Vagina (tissue), 2 donors: ENCODE data around the gene GALNTL6. TPM values are rescaled to one million over a fixed set of nuclear protein-coding genes. Genes with fewer than 3 reads are reported as not detected.

Experiments used
- DNase-seq, 2 donors: peaks; one replicate each; pipeline ENCODE4 v3.0.0-alpha.2; 2017; ENCODE audit errors: extremely low spot score in 2 of 2
- H3K27ac ChIP-seq: fragments of 200-600 bp; sonication (generic); one replicate; pipeline ENCODE4 v1.5.1; 2019
- H3K27me3 ChIP-seq: fragments of 200-600 bp; sonication (generic); one replicate; pipeline ENCODE4 v1.5.1; 2019
- H3K36me3 ChIP-seq, 2 donors: fragments of 200-600 bp; sonication (generic); one replicate each; pipeline ENCODE4 v1.5.1; 2017 to 2019
- H3K4me1 ChIP-seq: fragments of 200-600 bp; sonication (generic); one replicate; pipeline ENCODE4 v1.5.1; 2019
- H3K4me3 ChIP-seq, 2 donors: fragments of 200-600 bp; sonication (generic); 1 replicate in 1 of 2; 2 replicates in 1 of 2; pipeline ENCODE4 v1.5.1; 2016 to 2019
- H3K9me3 ChIP-seq: fragments of 200-600 bp; sonication (generic); one replicate; pipeline ENCODE4 v1.5.1; 2019
- POLR2A ChIP-seq, 2 donors: fragments of 450-650 bp; IDR thresholded peaks; one replicate each; pipeline ENCODE4 v1.6.1; 2017; ENCODE audit warnings: antibody characterized with exemption in 2 of 2, mild to moderate bottlenecking in 2 of 2, moderate library complexity in 2 of 2
- POLR2AphosphoS5 ChIP-seq, 2 donors: sonication (generic); formaldehyde crosslinking; IDR thresholded peaks; one replicate each; pipeline ENCODE4 v1.9.0; 2017; ENCODE audit warnings: antibody characterized with exemption in 2 of 2, mild to moderate bottlenecking in 2 of 2, low read depth in 1 of 2; ENCODE audit not compliant: insufficient read depth in 1 of 2
- intact Hi-C: fragments of 100-400 bp; cut with DNase I; formaldehyde crosslinking; loops from one replicate; pipeline ENCODE4 v1.15.1; 2023
- total RNA-seq: library from RNA; depleted of rRNA; stranded (reverse); fragments of >200 nt; gene quantifications from one replicate; pipeline ENCODE4 v1.2.3, GENCODE V29; 2016
- TF ChIP-seq, protein P1 (sequence below), 3 experiments: fragments of 450-650 bp in 2 of 3; fragments of 200-600 bp in 1 of 3; sonication (generic) in 1 of 3; IDR thresholded peaks; one replicate each; pipeline ENCODE4 v1.5.1; 2017 to 2019; ENCODE audit warnings: antibody characterized with exemption in 3 of 3, mild to moderate bottlenecking in 2 of 3, moderate library complexity in 2 of 3

The GALNTL6 gene
- total RNA-seq, 1 donor from 2014 or later = 0.74 TPM

DNA sequence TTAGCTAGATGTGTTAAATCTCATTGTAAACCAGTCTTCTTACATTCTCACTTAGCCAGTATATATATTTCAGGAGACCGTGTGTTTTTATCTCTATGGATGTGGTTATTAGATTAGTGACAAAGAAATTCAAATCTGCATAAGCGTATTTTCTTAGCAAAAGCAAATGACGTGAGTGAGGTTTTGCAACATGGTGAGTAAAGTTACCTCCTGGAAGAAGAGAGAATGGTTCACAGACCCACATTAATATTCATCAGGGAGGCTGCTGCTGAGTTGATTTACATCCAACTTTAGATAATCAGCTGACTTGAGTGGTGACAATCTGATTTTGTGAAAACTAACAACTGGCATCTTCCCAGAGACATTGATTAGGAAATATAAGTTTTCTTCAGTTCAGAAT lies 765.5 kb downstream of the GALNTL6 start:
- no peak for TF ChIP-seq POLR2A (IDR thresholded peaks at IDR 0.05)
- TF ChIP-seq, protein P1, sequence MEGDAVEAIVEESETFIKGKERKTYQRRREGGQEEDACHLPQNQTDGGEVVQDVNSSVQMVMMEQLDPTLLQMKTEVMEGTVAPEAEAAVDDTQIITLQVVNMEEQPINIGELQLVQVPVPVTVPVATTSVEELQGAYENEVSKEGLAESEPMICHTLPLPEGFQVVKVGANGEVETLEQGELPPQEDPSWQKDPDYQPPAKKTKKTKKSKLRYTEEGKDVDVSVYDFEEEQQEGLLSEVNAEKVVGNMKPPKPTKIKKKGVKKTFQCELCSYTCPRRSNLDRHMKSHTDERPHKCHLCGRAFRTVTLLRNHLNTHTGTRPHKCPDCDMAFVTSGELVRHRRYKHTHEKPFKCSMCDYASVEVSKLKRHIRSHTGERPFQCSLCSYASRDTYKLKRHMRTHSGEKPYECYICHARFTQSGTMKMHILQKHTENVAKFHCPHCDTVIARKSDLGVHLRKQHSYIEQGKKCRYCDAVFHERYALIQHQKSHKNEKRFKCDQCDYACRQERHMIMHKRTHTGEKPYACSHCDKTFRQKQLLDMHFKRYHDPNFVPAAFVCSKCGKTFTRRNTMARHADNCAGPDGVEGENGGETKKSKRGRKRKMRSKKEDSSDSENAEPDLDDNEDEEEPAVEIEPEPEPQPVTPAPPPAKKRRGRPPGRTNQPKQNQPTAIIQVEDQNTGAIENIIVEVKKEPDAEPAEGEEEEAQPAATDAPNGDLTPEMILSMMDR (IDR thresholded peaks at IDR 0.05) = no peak
- no peak for TF ChIP-seq POLR2AphosphoS5 (IDR thresholded peaks at IDR 0.05; ENCODE audit: insufficient read depth in 1 of 2, low read depth in 1 of 2)
- intact Hi-C loops = no loop called here
- no peak for DNase-seq
- Histone ChIP-seq H3K9me3 (no peaks in the 10 kb centered on the region), H3K4me1 (no peaks in the 10 kb centered on the region), H3K27me3 (no peaks in the 10 kb centered on the region), H3K36me3 (no peaks in the 10 kb centered on the region), H3K27ac (no peak overlapping the region), H3K4me3 (no peak overlapping the region)

GRCh38 chr4:172584816-172585215 lies 771.6 kb downstream of the GALNTL6 start:
- Histone ChIP-seq H3K27ac (no peak overlapping the region), H3K4me3 (no peak overlapping the region), H3K27me3 (no peaks in the 10 kb centered on the region), H3K36me3 (no peaks in the 10 kb centered on the region), H3K9me3 (no peaks in the 10 kb centered on the region), H3K4me1 (no peaks in the 10 kb centered on the region)
- intact Hi-C loops = no loop called here
- DNase-seq = no peak
- TF ChIP-seq, protein P1 (IDR thresholded peaks at IDR 0.05) = no peak
- no peak for TF ChIP-seq POLR2A (IDR thresholded peaks at IDR 0.05)
- no peak for TF ChIP-seq POLR2AphosphoS5 (IDR thresholded peaks at IDR 0.05; ENCODE audit: insufficient read depth in 1 of 2, low read depth in 1 of 2)

DNA sequence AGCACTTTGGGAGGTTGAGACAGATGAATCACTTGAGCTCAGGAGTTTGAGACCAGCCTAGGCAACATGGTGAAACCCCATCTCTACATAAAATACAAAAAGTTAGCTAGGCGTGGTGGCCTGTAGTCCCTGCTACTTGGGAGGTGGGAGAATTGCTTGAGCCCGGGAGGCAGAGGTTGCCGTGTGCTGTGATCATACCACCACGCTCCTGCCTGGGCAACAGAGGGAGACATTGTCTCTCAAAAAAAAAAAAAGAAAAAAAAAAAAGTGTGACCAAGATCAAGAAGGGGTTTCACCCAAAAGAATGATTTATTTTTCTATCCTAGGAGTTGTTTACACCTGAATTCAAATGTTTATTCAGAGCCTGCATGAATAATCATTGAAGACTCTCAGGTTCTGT lies 783.0 kb downstream of the GALNTL6 start:
- intact Hi-C loops = no loop called here

DNA sequence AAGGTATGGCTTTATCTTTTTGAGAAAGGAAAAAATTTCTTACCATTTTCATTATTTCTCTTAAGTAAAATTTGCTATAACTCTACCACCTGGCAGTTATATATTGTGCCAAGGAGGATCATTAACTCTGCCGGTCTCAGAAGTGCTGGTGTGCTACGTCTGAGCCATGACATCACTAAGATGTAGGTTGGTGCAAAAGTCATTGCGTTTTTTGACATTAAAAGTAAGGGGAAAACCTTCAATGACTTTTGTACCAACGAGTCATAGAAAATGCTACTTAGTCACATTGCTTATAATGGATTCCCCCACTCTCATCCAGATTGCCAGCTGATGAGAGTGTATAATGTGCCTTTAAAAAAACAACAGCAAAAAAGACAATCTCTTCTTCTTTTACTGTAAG lies 786.4 kb downstream of the GALNTL6 start:
- H3K27me3 ChIP-seq = no peaks in the 10 kb centered on the region
- no peaks in the 10 kb centered on the region for H3K4me1 ChIP-seq
- H3K36me3 ChIP-seq = no peaks in the 10 kb centered on the region
- DNase-seq = no peak
- intact Hi-C loops = no loop called here
- H3K9me3 ChIP-seq = no peaks in the 10 kb centered on the region
- TF ChIP-seq POLR2AphosphoS5 (IDR thresholded peaks at IDR 0.05; ENCODE audit: insufficient read depth in 1 of 2, low read depth in 1 of 2) (no peak), POLR2A (IDR thresholded peaks at IDR 0.05) (no peak)
- TF ChIP-seq, protein P1 (IDR thresholded peaks at IDR 0.05) = no peak
- no peak overlapping the region for H3K4me3 ChIP-seq
- H3K27ac ChIP-seq = no peak overlapping the region

More for the DNA sequence above, 783.0 kb downstream of the GALNTL6 start:
- no peak for TF ChIP-seq POLR2A (IDR thresholded peaks at IDR 0.05)
- TF ChIP-seq, protein P1 (IDR thresholded peaks at IDR 0.05) = no peak
- TF ChIP-seq POLR2AphosphoS5 (IDR thresholded peaks at IDR 0.05; ENCODE audit: insufficient read depth in 1 of 2, low read depth in 1 of 2) = no peak
- DNase-seq = no peak
- no peaks in the 10 kb centered on the region for H3K27me3 ChIP-seq
- H3K4me1 ChIP-seq = no peaks in the 10 kb centered on the region
- H3K27ac ChIP-seq = no peak overlapping the region
- H3K9me3 ChIP-seq = no peaks in the 10 kb centered on the region
- H3K4me3 ChIP-seq = no peak overlapping the region
- H3K36me3 ChIP-seq = no peaks in the 10 kb centered on the region

GRCh38 chr4:172601195-172601594 lies 788.0 kb downstream of the GALNTL6 start:
- Histone ChIP-seq H3K27ac (no peak overlapping the region), H3K36me3 (no peaks in the 10 kb centered on the region), H3K27me3 (no peaks in the 10 kb centered on the region), H3K4me1 (no peaks in the 10 kb centered on the region), H3K4me3 (no peak overlapping the region), H3K9me3 (no peaks in the 10 kb centered on the region)
- intact Hi-C loops = no loop called here
- TF ChIP-seq, protein P1 (IDR thresholded peaks at IDR 0.05) = no peak
- TF ChIP-seq POLR2A (IDR thresholded peaks at IDR 0.05) (no peak), POLR2AphosphoS5 (IDR thresholded peaks at IDR 0.05; ENCODE audit: insufficient read depth in 1 of 2, low read depth in 1 of 2) (no peak)
- no peak for DNase-seq
